HL-60 (cell line): Measurements from ENCODE around the gene FOXA1.

Experiments used
- DNase-seq, 2 experiments: peaks; one replicate each; pipeline ENCODE4 v3.0.0-alpha.2; 2010 to 2020; ENCODE audit warnings: low read depth in 1 of 2, low spot score in 1 of 2
- H3K27ac ChIP-seq: fragments of 250-450 bp; sonication (Bioruptor Pico); replicated peaks from 2 replicates; pipeline ENCODE4 v1.5.1; 2020; ENCODE audit warnings: mild to moderate bottlenecking, moderate library complexity
- H3K27me3 ChIP-seq: fragments of 250-450 bp; sonication (Bioruptor Pico); 2 replicates; pipeline ENCODE4 v1.5.1; 2021; ENCODE audit warnings: mild to moderate bottlenecking, moderate library complexity; ENCODE audit not compliant: insufficient read depth, poor library complexity, severe bottlenecking
- H3K4me3 ChIP-seq: replicated peaks from 2 replicates; pipeline ENCODE4 v1.5.1; 2011; ENCODE audit warnings: mild to moderate bottlenecking, control low read depth, low read length; ENCODE audit not compliant: insufficient read depth
- GABPA ChIP-seq: IDR thresholded peaks from 2 replicates; pipeline ENCODE4 v1.6.1; 2012; ENCODE audit warnings: low read depth
- POLR2AphosphoS5 ChIP-seq: IDR thresholded peaks from 2 replicates; pipeline ENCODE4 v1.6.1; 2012; ENCODE audit warnings: low read depth
- SPI1 ChIP-seq: IDR thresholded peaks from 2 replicates; pipeline ENCODE4 v1.6.1; 2012; ENCODE audit warnings: low read depth, mild to moderate bottlenecking, borderline replicate concordance
- TF ChIP-seq, protein P1 (sequence below): IDR thresholded peaks from 2 replicates; pipeline ENCODE4 v1.6.1; 2012; ENCODE audit warnings: low read depth; ENCODE audit not compliant: insufficient replicate concordance
- TF ChIP-seq, protein P2 (sequence below): IDR thresholded peaks from one replicate; pipeline ENCODE4 v1.5.1; 2011; ENCODE audit warnings: low read length, control low read depth, inconsistent platforms; ENCODE audit not compliant: insufficient read depth

FOXA1 gene

DNA sequence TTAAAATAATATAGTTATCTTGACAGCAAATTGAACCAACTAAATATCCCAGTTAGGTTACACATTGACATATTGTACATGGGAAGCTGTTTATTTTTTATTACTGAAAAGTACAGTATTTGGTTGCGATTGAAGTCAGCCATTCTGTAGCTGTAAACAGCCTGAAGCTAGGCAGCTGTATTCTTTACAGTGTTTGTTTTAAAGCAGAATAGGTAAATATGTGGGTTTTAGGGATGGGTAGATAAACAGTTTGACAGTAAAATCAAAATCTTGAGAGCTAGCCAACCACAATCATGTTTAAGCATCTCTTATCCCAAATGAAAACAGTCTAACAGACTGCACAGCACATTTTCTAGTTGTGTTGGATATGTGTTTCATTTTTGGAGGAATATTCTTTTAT is 46.1 kb upstream of the FOXA1 start:
- Histone ChIP-seq H3K4me3 (no peak overlapping the region), H3K27me3 (no peaks in the 10 kb centered on the region), H3K27ac (no peak overlapping the region)
- TF ChIP-seq SPI1 = no peak
- no peak for TF ChIP-seq GABPA
- TF ChIP-seq, protein P1, sequence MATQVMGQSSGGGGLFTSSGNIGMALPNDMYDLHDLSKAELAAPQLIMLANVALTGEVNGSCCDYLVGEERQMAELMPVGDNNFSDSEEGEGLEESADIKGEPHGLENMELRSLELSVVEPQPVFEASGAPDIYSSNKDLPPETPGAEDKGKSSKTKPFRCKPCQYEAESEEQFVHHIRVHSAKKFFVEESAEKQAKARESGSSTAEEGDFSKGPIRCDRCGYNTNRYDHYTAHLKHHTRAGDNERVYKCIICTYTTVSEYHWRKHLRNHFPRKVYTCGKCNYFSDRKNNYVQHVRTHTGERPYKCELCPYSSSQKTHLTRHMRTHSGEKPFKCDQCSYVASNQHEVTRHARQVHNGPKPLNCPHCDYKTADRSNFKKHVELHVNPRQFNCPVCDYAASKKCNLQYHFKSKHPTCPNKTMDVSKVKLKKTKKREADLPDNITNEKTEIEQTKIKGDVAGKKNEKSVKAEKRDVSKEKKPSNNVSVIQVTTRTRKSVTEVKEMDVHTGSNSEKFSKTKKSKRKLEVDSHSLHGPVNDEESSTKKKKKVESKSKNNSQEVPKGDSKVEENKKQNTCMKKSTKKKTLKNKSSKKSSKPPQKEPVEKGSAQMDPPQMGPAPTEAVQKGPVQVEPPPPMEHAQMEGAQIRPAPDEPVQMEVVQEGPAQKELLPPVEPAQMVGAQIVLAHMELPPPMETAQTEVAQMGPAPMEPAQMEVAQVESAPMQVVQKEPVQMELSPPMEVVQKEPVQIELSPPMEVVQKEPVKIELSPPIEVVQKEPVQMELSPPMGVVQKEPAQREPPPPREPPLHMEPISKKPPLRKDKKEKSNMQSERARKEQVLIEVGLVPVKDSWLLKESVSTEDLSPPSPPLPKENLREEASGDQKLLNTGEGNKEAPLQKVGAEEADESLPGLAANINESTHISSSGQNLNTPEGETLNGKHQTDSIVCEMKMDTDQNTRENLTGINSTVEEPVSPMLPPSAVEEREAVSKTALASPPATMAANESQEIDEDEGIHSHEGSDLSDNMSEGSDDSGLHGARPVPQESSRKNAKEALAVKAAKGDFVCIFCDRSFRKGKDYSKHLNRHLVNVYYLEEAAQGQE = no peak
- TF ChIP-seq, protein P2, sequence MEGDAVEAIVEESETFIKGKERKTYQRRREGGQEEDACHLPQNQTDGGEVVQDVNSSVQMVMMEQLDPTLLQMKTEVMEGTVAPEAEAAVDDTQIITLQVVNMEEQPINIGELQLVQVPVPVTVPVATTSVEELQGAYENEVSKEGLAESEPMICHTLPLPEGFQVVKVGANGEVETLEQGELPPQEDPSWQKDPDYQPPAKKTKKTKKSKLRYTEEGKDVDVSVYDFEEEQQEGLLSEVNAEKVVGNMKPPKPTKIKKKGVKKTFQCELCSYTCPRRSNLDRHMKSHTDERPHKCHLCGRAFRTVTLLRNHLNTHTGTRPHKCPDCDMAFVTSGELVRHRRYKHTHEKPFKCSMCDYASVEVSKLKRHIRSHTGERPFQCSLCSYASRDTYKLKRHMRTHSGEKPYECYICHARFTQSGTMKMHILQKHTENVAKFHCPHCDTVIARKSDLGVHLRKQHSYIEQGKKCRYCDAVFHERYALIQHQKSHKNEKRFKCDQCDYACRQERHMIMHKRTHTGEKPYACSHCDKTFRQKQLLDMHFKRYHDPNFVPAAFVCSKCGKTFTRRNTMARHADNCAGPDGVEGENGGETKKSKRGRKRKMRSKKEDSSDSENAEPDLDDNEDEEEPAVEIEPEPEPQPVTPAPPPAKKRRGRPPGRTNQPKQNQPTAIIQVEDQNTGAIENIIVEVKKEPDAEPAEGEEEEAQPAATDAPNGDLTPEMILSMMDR = no peak
- no peak for TF ChIP-seq POLR2AphosphoS5
- no peak for DNase-seq

DNA sequence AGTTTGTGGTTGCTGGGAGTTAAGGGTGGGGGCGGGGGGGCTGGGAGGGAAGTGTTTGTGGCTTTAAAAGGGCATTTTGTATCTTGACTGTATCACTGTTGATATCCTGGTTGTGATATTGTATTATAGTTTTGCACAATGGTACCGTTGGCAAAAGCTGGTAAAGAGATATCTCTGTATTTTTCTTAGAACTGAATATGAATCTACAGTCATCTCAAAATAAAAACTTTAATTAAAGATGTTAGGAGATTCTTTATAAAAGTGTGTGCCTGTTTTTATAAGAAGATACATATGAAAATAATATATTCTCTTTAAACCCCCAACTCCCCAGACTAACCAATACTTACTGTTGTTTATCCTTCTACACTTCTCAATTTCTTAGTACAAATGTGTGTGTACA is 43.5 kb upstream of the FOXA1 start:
- no peaks in the 10 kb centered on the region for H3K27me3 ChIP-seq

DNA sequence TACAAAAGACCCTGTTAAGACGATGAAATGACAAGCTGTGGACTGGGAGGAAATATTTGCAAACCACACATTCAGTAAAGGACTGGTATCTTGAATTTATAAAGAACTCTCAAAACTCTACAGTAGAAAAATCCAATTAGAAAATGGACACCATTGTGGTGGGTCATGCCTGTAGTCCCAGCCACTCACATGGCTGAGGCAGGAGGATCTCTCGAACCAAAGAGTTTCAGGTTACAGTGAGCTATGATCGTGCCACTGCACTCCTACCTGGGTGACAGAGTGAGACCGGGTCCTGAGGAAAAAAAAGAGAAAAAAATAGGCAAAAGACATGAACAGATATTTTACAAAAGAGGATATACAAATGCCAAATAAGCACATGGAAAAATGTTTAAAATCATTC is 42.3 kb upstream of the FOXA1 start:
- TF ChIP-seq SPI1 = no peak
- TF ChIP-seq POLR2AphosphoS5 = no peak
- TF ChIP-seq, protein P2 = no peak
- TF ChIP-seq, protein P1 = no peak
- TF ChIP-seq GABPA = no peak
- no peak for DNase-seq
- H3K27ac ChIP-seq = no peak overlapping the region

More for the DNA sequence above, 43.5 kb upstream of the FOXA1 start:
- TF ChIP-seq, protein P2 = no peak
- no peak for TF ChIP-seq SPI1
- TF ChIP-seq, protein P1 = no peak
- H3K4me3 ChIP-seq = no peak overlapping the region
- no peak for DNase-seq
- H3K27ac ChIP-seq = no peak overlapping the region

More for the DNA sequence above, 42.3 kb upstream of the FOXA1 start:
- H3K27me3 ChIP-seq = no peaks in the 10 kb centered on the region
- H3K4me3 ChIP-seq = no peak overlapping the region
